Activated T-cell treated with anti-CD3 and anti-CD28 coated beads for 4 hours (primary cell): ENCODE results near the gene LCE1D.

Experiments used
- DNase-seq: peaks from one replicate; pipeline ENCODE4 v3.0.0-alpha.2; 2020

The LCE1D gene

GRCh38 chr1:152817309-152817708, 20.8 kb downstream of the LCE1D start:
- DNase-seq = no peak

GRCh38 chr1:152823294-152823693, 26.8 kb downstream of the LCE1D start:
- DNase-seq = no peak

- DNase-seq = no peak
These were observed 28.4 kb downstream of the LCE1D start for GRCh38 chr1:152824964-152825363.

GRCh38 chr1:152827173-152827572, 30.7 kb downstream of the LCE1D start, which contains the start of gene LCE1A:
Gene LCE1A, plus strand, starts transcription at chr1:152827473. Its CDS starts 0 bp downstream, at chr1:152827473.
- DNase-seq = no peak

- DNase-seq = no peak
These were observed 40.3 kb downstream of the LCE1D start for GRCh38 chr1:152836870-152837269.

GRCh38 chr1:152842556-152842955, 46.0 kb downstream of the LCE1D start, which contains the start of gene LCE6A:
Gene LCE6A, plus strand, starts transcription at chr1:152842856. Its CDS starts 665 bp downstream, at chr1:152843521.
- DNase-seq = no peak
